Rectal smooth muscle tissue (tissue), 1 donor: Measurements from ENCODE around the gene CTNNA3.

Experiments used
- H3K27ac ChIP-seq: one replicate; pipeline ENCODE4 v1.7.0; 2013; ENCODE audit warnings: low read depth, low read length, inconsistent platforms
- H3K27me3 ChIP-seq: one replicate; pipeline ENCODE4 v1.7.0; 2013; ENCODE audit warnings: low read length; ENCODE audit not compliant: control insufficient read depth, insufficient read depth
- H3K36me3 ChIP-seq: one replicate; pipeline ENCODE4 v1.7.0; 2013; ENCODE audit warnings: low read length; ENCODE audit not compliant: control insufficient read depth, insufficient read depth
- H3K4me1 ChIP-seq: one replicate; pipeline ENCODE4 v1.7.0; 2013; ENCODE audit warnings: low read length; ENCODE audit not compliant: control insufficient read depth, insufficient read depth
- H3K4me3 ChIP-seq: one replicate; pipeline ENCODE4 v1.7.0; 2013; ENCODE audit warnings: low read length
- H3K9ac ChIP-seq: one replicate; pipeline ENCODE4 v1.7.0; 2013; ENCODE audit warnings: low read length

The CTNNA3 gene

GRCh38 chr10:66917104-66917503 is 778.9 kb downstream of the CTNNA3 start:
- H3K4me3 ChIP-seq = no peak overlapping the region
- no peak overlapping the region for H3K9ac ChIP-seq
- no peaks in the 10 kb centered on the region for H3K27me3 ChIP-seq
- H3K36me3 ChIP-seq = no peaks in the 10 kb centered on the region
- no peak overlapping the region for H3K27ac ChIP-seq
- no peaks in the 10 kb centered on the region for H3K4me1 ChIP-seq

DNA sequence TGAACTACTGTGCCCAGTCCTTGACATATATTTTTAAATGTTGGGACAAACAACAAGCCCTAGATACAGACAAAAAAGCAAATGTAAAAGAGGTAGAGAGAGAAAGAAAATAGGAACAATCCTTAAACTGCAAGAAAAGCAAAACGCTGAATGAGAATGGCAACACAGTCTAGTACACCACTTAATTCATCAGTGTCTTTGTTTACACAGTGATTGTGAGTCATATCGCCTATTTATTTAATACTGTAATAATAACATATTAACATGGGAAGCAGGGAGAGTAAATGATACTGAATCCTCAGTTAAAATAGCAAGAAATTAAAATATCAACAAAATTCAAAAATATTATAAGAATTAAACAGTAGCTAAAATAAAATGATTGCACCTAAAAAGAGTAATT is 780.0 kb downstream of the CTNNA3 start:
- Histone ChIP-seq H3K27me3 (no peaks in the 10 kb centered on the region), H3K27ac (no peak overlapping the region)

DNA sequence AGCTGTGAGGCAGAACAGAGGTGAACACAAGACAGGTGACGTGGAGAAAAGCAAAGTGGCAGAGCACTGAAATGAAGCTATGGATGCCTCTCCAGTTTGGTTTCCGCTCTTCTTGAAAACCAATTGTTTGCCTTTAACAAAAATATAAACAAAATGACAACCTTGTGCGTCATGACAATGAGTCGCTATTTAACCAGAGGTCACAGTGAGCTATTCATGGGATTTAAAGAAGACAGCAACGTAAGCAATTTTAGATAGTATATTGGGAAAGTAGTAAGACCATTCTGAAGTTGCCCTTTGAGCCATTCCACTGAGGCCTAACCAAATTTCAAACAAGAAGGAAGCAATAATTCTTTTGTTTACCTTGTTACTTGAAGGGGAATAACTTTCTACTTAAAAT is 785.3 kb downstream of the CTNNA3 start:
- no peak overlapping the region for H3K9ac ChIP-seq
- H3K4me1 ChIP-seq = no peaks in the 10 kb centered on the region
- no peaks in the 10 kb centered on the region for H3K27me3 ChIP-seq
- H3K36me3 ChIP-seq = no peaks in the 10 kb centered on the region
- H3K4me3 ChIP-seq = no peak overlapping the region
- H3K27ac ChIP-seq = no peak overlapping the region

More for the DNA sequence above, 780.0 kb downstream of the CTNNA3 start:
- Histone ChIP-seq H3K4me1 (no peaks in the 10 kb centered on the region), H3K4me3 (no peak overlapping the region), H3K9ac (no peak overlapping the region), H3K36me3 (no peaks in the 10 kb centered on the region)

GRCh38 chr10:66892871-66893270 is 803.1 kb downstream of the CTNNA3 start:
- no peaks in the 10 kb centered on the region for H3K4me1 ChIP-seq
- H3K36me3 ChIP-seq = no peaks in the 10 kb centered on the region
- H3K27me3 ChIP-seq = no peaks in the 10 kb centered on the region
- no peak overlapping the region for H3K27ac ChIP-seq
- no peak overlapping the region for H3K4me3 ChIP-seq
- H3K9ac ChIP-seq = no peak overlapping the region

DNA sequence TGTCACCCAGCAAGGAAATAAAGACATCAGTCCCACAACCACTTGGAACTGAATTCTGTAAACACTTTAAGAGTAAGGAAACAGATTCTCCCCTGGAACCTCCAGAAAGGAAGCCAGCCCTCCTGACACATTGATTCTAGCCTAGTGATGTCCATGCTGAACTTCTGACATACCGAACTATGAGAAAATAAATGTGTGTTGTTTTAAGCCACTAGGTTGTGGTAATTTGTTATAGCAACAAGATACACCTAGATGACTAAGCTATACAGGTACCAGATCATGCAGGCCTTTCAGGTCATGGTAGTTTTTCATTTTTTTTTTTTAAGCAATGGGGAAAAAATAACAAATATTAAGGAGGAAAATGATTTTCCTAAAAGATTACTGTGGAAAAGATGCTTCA is 807.8 kb downstream of the CTNNA3 start:
- no peak overlapping the region for H3K9ac ChIP-seq
- H3K27ac ChIP-seq = no peak overlapping the region
- no peaks in the 10 kb centered on the region for H3K27me3 ChIP-seq
- no peaks in the 10 kb centered on the region for H3K36me3 ChIP-seq
- no peak overlapping the region for H3K4me3 ChIP-seq
- H3K4me1 ChIP-seq = no peaks in the 10 kb centered on the region

- Histone ChIP-seq H3K27me3 (no peaks in the 10 kb centered on the region), H3K4me1 (no peaks in the 10 kb centered on the region), H3K27ac (no peak overlapping the region), H3K4me3 (no peak overlapping the region), H3K36me3 (no peaks in the 10 kb centered on the region), H3K9ac (no peak overlapping the region)
These were observed 809.1 kb downstream of the CTNNA3 start for GRCh38 chr10:66886848-66887247.

DNA sequence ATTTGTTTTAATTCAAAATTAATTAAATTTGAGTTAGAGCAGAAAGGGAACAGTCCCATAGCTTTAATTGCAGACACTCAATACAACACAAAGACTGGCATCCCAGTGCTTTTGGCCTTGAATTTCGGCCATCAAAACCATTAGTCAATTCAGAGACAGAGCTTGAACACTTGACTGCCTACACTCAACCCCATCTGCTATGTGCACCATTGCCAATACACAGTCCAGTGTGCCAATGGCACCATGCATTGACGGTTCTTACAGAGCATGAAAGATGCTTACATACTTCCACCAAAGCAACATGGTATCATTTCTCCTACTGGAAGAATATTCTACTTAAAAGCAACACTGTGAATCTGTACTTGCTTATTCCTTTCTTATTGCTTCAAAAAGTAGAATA is 813.7 kb downstream of the CTNNA3 start:
- Histone ChIP-seq H3K4me3 (no peak overlapping the region), H3K4me1 (no peaks in the 10 kb centered on the region), H3K27ac (no peak overlapping the region), H3K27me3 (no peaks in the 10 kb centered on the region), H3K9ac (no peak overlapping the region), H3K36me3 (no peaks in the 10 kb centered on the region)

- no peak overlapping the region for H3K9ac ChIP-seq
These were observed 814.2 kb downstream of the CTNNA3 start for GRCh38 chr10:66881814-66882213.

DNA sequence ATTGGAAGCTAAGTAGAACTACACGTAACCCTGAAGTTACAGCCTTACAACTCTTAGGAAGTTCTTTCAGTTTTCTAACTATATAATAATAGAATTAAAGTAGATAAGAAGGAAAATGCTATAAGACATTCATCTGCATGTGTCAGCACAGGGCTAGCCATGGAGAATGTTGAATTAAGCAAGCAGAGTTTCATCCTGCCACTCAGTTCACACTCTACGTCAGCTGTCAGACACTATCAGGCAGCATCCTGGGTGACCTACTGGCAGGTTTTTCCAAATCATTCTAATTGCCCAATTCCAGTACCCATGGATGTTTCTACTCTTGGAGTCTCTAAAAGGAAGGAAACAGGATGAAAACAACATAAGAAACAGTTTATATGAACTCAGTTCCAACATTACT is 815.2 kb downstream of the CTNNA3 start:
- Histone ChIP-seq H3K9ac (no peak overlapping the region), H3K27ac (no peak overlapping the region), H3K36me3 (no peaks in the 10 kb centered on the region), H3K4me1 (no peaks in the 10 kb centered on the region), H3K4me3 (no peak overlapping the region), H3K27me3 (no peaks in the 10 kb centered on the region)

More at GRCh38 chr10:66881814-66882213, 814.2 kb downstream of the CTNNA3 start:
- H3K4me3 ChIP-seq = no peak overlapping the region
- H3K4me1 ChIP-seq = no peaks in the 10 kb centered on the region
- H3K27ac ChIP-seq = no peak overlapping the region
- no peaks in the 10 kb centered on the region for H3K27me3 ChIP-seq
- H3K36me3 ChIP-seq = no peaks in the 10 kb centered on the region

DNA sequence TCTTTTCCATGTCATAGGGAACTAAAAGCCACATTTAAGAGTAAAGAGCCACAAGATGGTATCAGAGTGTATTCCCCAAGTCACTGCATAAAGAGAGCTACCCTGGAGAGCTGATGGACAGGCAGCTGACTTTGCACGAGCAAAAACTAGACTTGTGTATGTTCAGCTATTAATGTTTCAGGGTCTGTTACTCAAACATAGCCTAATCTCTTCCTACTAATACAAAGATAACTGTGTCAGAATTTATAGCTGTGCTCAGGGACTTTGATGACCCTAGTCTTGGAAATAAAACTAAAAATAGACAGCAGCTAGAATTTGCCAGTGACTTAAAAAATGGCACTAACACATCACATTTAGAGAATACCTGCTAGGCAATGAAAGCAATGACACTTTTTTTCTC is 815.7 kb downstream of the CTNNA3 start:
- H3K9ac ChIP-seq = no peak overlapping the region
- no peak overlapping the region for H3K27ac ChIP-seq
- H3K4me1 ChIP-seq = no peaks in the 10 kb centered on the region
- no peaks in the 10 kb centered on the region for H3K27me3 ChIP-seq
- no peaks in the 10 kb centered on the region for H3K36me3 ChIP-seq
- no peak overlapping the region for H3K4me3 ChIP-seq

DNA sequence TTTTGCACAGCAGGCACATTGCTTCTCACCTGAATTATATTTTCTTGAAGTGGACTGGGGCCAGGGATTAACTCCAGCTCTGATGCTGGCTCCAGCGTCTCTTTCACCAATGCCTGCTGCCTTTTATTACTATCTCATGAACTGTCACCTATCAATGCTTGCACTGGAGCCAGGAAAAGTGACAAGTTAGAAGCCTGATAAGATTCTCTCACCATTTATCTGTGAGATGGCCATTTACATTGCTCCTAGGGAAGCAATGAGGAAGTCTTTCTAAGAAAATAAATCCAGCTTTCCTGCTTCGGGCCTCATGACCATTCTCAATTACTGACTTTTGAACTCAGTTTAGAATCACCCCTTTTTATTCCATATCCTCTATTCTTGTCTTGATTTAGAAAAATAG is 818.6 kb downstream of the CTNNA3 start:
- Histone ChIP-seq H3K36me3 (no peaks in the 10 kb centered on the region), H3K27ac (no peak overlapping the region), H3K4me1 (no peaks in the 10 kb centered on the region), H3K27me3 (no peaks in the 10 kb centered on the region), H3K4me3 (no peak overlapping the region), H3K9ac (no peak overlapping the region)

DNA sequence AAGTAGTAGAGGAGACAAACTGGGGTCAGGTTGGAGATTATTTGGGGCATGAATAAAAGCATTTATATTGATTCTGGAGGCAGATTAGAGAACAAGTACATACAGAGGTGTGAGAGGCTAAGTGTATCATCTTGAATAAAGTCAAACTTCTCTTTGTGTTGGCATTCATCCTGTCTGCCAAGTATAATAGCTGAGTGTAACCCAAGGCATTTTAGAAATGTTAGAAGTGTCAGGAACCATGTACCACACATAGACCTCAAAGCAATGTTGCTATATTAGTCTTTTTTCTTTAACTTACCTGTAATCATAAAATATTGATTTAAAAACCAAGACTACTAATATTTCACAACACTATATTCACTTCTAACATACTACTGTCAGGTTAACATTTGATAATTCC is 826.4 kb downstream of the CTNNA3 start:
- no peaks in the 10 kb centered on the region for H3K4me1 ChIP-seq
- H3K9ac ChIP-seq = no peak overlapping the region
- no peak overlapping the region for H3K4me3 ChIP-seq
- H3K36me3 ChIP-seq = no peaks in the 10 kb centered on the region
- H3K27me3 ChIP-seq = no peaks in the 10 kb centered on the region
- H3K27ac ChIP-seq = no peak overlapping the region

GRCh38 chr10:66862687-66863258 is 833.2 kb downstream of the CTNNA3 start:
- H3K4me3 ChIP-seq = no peak overlapping the region
- H3K27ac ChIP-seq = no peak overlapping the region
- no peaks in the 10 kb centered on the region for H3K27me3 ChIP-seq
- no peaks in the 10 kb centered on the region for H3K4me1 ChIP-seq
- H3K9ac ChIP-seq = no peak overlapping the region
- H3K36me3 ChIP-seq = no peaks in the 10 kb centered on the region
